Fibroblast of the conjunctiva (primary cell): Measurements from ENCODE around the gene SOX6.
"Not testable (repeated sequence)": the region's sequence is repeated elsewhere in the genome, so short reads cannot be mapped to it uniquely, and the experiment has no call there.

Source experiments
- DNase-seq: peaks from one replicate; pipeline ENCODE4 v3.0.0-alpha.2; 2010; ENCODE audit warnings: low read depth

The SOX6 gene

DNA sequence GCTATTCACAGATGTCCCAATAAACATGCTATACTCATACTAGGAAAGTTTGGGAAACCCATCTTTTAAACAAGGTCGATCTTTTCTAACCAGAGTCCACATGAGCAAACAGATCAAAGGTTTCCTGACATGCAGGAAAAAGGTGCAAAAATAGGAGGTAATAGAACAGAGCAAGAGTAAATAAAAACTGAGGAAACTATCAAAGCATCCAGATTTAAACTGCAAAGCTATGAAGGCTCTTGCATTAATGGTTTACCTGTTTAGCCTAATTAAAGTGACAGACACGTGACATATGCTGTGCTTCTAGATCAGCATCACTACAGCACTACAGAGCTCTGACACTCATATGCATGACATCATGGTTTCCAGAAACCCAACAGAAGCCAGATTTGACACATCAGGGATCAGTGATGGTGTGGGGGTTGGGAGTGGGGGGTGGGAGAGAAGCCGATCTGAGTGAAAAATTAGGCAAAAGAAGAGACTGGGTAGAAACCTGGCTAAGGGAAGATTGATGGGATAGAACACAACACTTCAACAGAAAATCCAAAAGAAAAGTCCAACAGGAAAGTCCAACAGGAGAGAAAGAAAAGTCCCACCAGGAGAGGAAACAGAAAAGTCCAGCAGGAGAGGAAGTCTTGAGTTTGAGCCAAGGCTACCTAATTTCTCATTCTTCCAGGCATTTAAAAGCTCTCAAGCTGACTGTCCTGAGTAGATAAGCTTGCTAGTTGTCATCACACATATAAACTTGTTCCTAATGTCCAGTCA lies 262.3 kb downstream of the SOX6 start:
- DNase-seq: no peak

DNA sequence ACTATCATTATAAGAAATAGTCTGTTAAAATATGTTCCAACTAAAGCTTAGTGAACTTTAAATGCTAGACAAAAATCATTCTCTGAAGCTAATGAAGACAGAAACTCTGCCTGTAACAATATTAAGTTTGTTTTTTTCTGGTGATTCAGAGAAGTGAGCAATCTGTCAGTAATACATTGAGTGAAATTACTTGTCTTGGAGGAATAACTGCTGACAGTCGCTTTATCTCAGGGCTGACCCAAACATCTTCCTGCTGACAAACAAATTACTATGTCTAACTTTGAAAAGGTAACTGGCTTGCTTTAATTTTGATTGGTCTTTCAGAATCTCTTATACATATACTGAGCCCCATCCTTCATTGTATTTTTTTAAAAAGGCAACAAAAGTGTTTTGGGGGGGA lies 264.5 kb downstream of the SOX6 start:
- no peak for DNase-seq

DNA sequence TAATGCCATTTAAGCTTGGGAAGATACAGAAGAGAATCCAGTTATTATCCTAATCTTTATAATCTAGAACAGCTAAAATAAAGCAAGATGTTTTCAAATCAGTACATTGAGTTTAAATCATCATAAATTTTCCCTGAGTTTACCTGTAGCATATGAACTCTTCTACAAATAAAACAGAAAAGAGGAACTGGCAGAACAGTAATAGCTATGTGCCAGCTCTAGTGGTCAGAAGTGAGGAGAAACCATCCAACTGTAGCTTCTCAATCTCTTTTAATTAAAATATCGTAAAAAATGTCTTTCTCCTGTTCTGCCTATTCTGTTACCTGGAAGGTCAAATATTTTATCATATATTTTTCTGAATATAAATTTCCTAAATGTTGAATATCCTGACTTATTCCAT lies 266.9 kb downstream of the SOX6 start:
- DNase-seq: no peak

DNA sequence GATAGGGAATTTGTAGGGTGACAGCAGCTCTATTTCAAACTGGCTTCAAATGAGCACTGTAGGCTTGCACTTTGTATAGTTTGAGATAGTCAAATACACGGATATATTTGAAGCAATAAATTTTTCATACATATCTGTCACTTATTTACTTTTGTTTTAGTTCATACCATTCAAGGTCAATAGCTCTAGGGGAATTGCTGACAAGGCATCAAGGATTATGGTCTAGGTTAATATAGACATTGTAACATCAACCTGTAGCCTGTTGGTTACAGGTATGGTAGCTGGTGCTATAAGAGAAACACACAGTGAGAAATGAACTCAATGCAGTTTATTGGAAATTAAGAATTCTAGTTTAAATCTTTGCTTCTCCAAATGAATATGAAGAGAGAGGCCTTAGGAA lies 267.6 kb downstream of the SOX6 start:
- DNase-seq: no peak

DNA sequence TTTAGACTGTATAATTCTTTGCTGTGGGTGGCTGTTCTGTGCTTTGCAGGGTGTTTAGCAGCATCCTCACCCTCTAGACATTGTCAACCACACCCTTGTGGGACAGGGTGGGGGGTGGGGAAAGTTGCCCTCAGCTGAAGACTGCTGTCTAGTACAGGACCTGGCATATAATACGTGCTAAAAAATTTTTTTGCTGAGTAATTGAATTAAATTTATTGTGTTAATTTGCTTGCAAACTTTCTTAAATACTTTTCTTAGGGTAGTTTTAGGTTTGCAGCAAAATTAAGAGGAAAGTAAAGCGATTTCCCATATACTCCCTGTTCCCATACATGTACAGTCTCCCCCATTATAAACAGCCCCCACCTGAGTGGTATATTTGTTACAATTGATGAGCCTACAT lies 268.5 kb downstream of the SOX6 start:
- DNase-seq: no peak

DNA sequence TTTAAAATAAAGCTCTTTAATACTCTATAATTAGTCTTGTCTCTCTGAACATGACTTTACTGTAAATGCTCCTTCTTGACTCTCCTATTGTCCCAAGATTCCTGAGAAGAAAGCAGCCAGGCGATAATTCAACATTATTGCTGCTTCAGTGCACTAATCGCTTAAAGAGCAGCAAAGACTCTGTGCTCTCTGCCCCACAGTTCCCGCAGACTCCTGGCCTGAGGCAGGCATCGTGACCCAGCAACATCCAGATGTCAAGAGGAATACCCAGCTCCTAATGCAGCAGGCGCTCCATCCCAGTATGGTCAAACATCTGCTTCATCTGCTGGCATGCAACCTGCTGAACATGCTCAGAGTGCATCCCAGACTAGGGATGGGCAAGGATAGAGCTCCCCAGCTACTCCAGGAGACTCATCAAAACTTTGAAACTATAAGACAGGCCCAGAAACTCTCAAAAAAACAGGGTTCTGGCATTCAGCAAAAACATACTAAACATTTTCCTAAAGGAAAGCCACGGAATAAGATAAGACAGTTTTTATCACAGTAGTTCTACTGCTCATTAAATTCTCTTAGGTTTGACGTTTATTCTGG lies 270.0 kb downstream of the SOX6 start:
- DNase-seq: no peak

DNA sequence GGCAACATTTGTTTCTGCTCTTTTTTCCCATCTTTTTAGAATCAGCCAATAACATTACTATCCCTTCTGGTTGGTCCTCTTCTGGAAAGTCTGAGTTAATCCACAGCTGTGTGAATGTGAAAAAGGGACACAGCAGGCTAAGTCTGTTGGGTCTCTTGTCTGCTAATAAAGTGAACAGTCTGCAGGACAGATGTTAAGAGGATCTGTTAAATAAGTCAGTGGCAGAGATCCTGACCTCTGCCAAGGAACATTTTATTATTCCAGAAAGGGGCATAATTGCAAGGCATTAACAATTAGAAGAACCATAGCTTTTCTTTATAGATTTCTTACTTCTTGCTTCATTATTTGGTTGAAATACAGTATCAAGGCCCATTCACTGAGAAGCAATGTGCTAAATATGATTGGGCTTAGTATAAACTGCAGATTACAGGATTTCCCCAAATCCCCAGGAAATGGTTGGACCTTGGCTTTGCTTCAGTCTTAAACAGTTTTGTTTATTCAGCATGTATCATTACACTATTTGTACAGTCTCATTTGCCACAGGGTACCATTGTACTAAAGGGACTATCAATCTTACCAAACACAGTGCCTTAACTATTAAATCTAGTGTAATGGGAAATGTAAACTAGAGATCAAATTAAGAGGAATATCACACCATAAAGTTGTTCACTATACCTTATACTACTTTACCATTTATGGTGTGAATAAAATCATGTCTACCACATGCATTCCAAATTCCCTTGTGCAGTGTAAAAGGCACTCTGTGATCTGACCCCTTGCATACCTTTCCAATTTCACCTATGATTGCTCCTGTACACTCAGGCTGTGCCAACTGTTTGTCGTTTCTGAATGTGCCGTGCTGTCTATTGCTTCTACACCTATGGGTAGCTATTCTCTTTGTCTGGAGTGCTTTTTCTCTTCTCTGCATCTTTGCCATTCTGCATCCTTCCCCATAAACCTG lies 274.0 kb downstream of the SOX6 start:
- DNase-seq: no peak

DNA sequence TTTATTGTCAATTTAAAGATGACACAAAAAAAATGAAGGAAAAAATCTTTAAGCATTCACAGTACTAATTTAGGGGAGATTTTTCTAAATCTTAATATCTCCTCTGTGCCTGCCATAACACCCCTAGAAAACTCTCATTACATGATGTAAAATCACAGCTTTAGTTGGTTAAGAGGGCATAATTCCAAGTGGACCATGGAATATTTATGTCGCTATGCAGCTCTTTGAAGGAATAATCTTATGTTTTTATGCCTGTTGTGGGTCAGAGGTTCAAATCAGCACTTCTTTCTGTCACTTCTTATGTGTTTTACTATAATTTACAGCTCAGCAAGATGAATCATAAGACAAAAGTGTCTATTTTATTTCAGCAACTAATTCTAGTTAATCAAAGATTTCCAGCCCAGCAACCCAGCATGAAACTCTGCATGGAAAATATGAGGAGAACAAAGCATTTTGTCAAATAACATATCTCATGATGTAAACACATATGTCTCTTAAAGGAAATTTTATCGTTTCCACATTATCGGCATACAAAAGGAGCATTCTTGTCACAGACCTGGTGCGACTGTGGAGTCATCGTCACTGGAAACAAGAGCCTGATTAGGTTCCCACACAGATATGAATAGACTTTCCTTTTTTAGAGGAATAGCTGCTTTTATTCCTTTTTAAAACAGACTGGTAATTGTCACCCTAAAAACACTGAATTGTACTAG lies 274.8 kb downstream of the SOX6 start:
- DNase-seq: no peak

DNA sequence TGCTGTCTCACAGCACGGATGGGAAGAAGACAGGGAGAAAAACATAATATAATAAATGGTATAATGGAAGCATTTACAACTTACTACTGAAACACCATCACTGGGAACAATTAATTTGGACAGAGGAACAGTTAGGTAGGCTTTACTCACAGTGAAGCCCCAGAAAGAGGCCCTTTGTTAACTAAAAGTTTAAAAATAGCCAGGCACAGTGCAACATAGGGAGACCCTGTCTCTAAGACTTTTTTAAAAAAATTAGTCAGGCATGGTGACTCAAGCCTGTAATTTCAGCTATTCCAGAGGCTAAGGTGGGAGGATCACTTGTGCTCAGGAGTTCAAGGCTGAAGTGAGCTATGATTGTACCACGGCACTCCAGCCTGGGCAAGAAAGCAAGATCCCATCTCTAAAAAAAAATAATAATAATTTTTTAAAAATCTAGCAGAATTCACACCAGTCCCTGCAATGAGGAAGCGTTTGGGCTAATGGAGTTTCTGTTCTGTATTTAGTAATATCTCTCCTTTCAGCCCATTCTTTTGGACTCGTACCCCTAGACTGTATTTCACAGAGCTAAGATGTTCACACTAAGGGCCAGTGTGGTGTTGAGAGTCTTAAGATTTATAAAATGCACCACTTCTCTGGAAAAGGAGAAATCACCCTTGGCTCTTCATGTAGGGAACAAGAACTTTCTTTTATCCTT lies 275.5 kb downstream of the SOX6 start:
- DNase-seq: no peak

DNA sequence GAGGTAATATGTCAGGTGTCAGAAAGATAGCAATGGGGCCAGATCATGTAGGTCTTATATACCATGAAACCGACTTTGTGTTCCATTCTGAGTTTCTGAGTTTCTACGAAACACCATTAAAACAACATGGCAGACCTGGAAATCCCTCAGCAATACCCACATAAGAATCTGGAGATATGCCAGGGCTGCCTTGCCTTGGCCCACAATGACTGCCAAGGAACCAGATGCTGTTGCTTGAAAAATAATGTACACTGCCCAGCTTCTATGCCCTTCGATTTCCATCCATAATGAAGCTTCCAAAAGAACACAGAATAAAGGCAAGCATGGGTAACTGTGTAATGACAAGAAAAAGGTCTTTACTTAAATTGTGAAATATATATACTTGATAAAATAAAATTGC lies 277.4 kb downstream of the SOX6 start:
- no peak for DNase-seq

DNA sequence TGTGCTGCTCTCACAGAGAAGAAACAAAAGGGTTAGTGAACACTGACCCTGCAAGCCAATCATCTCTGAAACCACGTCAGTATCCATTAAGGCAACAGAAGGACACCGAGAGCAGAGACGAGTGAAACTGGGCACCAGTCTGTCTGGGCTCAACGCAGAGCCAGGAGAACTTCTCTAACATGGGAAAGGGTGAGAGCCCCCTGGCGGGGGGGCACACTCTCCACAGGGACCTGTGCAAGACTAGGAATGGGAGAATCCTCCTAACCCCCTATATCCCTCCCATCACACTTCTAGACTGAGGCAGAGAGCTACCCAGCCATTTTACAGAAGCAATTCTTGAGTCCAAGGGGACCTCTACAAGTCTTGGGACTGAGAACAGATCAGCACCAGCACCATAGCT lies 285.8 kb downstream of the SOX6 start:
- no peak for DNase-seq

DNA sequence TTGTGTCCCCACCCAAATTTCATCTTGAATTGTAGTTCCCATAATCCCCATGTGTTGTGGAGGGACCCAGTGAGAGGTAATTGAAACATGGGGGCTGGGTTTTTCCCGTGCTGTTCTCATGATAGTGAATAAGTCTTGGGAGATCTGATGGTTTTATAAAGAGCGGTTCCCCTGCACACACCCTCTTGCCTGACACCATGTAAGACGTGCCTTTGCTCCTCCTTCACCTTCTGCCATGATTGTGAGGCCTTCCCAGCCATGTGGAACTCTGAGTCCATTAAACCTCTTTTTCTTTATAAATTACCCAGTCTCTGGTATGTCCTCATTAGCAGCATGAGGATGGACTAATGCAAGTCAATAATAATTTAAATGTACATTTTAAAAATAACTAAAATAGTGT lies 289.1 kb downstream of the SOX6 start:
- DNase-seq: not testable (repeated sequence)

DNA sequence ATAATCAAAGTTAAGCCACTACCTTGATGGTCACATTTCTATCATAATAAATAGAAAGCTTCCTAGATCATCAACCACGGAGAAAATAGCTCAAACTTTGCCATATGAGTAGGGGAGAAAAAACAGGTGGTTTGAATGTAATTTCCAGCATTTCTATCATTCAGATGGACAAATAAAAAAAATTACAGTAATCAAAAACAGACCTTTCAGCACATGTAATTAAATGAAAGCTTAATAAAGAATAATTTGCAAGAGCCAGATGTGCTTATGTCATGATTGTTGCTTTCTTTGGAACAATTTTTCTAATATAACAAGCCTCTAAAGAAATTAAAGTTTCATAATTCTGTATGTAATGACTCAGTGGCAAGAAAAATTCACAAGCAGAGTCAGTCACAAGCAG lies 297.0 kb downstream of the SOX6 start:
- no peak for DNase-seq

DNA sequence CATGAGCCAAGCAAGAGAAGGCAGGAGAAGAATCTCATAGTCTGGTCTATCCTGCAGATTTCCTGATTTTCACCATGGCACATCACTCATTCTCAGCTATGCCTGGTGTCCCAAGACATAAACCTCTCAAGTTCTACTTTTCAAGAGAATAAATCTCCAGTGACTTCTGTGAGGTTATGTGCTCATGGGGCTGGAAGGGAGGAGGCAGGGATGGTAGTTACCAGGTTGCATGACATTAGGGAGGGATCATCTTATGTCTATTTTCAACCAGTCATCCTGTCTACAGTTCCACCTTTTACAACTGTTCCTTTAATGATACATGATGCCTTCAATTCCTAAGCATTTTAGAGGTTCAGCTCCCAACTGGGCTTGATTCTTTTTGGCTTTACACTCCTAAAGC lies 297.7 kb downstream of the SOX6 start:
- DNase-seq: no peak

DNA sequence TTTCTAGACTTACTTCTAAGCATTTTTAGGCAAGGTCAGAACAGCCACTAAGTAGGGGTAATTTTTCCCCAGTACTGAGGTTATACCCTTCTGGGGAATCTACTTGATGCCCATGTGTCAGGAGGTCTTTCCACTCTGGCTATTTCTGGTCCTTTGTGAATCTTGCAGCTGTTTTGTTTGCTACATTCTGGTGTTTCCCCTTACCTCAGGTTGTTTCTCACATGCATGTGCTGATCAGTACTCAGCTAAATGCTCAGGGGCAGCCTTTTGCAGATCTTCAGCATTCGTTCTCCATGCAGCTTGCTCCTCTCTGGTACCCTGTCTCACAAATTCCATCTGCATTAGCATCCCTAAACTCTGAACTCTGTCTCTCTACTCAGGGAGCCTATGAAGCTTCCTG lies 303.6 kb downstream of the SOX6 start:
- no peak for DNase-seq

DNA sequence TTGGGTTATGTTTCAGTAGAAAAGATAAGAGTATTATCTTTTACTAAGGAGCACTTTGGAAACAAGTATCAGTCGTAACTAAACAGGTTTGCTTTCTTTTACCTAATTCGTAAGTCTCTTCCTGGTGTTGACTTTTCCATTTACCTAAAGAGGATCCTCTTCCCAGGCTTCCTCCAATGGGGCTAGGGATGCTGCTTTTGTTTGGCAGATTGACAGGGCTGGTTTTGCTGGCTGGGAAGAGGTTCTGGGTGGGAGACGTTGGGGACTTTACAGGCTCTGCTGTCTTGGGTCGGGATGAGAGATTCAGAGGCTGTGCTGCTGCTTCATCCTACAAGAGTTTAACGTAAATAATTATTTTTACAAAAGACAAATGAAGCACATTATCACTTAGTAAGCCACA lies 306.7 kb downstream of the SOX6 start:
- no peak for DNase-seq

DNA sequence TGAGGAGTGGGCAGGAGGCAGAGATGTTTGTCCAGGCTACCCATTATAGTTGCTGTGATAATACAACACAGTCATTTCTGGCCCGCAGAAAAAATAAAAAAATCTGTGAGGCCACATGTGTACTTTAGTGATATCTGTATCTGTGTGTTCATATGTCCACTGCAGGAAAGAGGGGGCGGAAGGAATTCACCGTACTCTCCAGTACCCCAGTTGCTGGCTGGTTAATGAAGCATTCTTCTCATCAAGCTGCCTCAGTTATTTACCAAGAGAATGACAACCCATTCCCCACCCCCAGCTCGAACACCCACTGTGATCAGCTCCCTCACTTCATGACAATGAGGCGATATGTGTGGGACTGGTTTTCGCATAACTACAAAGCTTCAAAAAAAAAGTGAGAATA lies 309.3 kb downstream of the SOX6 start:
- no peak for DNase-seq

DNA sequence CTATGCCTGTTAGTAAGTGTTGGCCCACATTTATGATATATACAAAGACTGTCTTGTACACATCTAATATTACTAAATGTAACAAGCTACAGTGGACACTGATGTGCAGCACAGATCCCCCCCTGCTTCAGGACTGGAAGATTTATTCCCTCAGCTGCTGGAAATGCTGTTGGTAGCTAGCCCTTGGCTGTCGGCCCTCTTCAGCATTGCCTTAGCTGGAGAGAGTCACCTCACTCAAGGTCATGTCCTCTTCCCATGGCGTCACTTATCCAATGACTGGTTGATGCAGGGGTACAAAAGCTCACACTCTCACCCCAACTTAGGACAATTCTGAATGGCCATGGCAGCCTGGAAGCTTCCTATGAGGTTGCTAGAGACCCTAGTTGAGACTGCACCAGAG lies 312.7 kb downstream of the SOX6 start:
- DNase-seq: no peak

DNA sequence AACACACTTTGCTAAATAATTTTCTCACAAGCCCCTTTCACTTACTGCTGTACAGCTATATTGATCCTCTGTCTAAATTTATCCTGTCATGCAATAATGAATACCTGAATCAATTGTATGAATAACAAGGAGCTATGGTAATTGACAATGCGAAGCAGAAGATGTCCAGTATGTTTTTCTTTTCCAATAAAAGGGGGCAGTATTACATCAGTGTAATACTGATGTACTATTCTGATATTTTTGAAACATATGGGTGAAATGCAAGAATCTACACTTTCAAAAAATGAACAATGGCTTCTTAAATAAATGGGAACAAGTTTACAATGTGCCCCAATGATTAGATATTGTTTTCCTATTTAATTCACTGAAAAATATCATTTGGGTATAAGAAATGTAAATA lies 315.1 kb downstream of the SOX6 start:
- DNase-seq: no peak

DNA sequence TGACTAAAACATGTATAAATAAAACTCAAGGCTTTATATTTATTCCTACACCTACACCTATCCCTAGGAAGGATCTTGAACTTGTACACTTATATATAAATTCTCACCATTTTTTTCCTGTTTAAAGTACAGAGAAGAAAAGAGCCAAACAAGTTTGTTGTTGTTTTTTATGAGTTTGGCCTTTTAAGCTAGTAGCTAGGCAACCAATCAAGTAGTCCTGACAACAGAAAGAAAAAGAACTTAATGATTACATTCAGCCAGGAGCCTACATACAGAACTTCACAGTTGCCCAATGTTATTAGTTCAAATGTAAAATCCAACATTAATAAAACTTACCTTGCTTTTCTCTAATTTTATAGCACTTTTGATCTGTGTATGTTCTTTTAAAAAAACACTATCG lies 316.2 kb downstream of the SOX6 start:
- DNase-seq: no peak

DNA sequence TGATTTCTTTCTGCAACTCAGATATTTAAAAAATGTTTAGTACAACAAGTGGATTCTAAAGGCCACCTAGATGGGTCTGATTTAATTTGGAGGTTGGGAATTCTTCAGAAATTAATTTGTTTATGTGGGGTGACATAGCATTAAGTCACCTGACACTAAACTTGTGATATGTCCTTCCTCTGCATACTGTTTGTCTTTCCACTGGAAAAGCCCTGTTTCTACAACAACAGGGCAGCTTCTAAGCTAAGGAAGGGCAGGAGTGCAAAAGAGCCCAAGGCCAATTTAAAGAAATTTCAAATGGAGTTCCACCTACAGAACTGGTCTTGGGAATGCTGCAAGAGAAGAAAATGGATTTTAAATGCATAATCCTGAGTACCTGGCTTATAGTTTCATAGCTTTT lies 319.2 kb downstream of the SOX6 start:
- DNase-seq: no peak

DNA sequence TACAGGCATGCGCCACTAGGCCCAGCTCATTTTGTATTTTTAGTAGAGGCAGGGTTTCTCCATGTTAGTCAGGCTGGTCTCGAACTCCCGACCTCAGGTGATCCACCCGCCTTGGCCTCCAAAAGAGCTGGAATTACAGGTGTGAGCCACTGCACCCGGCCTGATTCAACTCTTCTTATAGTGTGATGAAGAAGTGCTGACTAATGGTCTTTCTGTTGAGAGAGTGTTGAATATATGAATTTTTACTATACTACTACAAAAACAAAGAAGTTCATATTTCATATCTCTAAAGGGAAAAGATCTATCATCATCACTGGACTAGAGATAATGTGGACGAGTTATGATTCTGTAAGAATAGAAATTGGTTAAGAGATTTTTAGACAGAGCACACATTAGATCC lies 320.1 kb downstream of the SOX6 start:
- DNase-seq: no peak
